K562 treated with DMSO at 1 percent for 24 hours (cell line): ENCODE results near the gene DNAJB14. TPM values are rescaled to one million over a fixed set of nuclear protein-coding genes. Genes with fewer than 3 reads are reported as not detected.

ENCODE experiments used
- total RNA-seq: library from RNA; unstranded; fragments of 300-600 nt; gene quantifications from 2 replicates; pipeline ENCODE4 v1.2.3, GENCODE V29; 2022; ENCODE audit warnings: low read depth; ENCODE audit not compliant: insufficient read depth

The DNAJB14 gene
- total RNA-seq = 41.9 and 43.2 TPM in 2 replicates

GRCh38 chr4:99946356-99947189, at the start of gene DNAJB14:
Gene DNAJB14 (minus strand): TSS chr4:99946618. CDS start chr4:99946571, 47 bp downstream.

GRCh38 chr4:99949999-99950912, 3.8 kb upstream of the DNAJB14 start, which contains the start of gene H2AZ1:
Gene H2AZ1 (minus strand): TSS chr4:99950275. CDS start chr4:99950170, 105 bp downstream.

GRCh38 chr4:99894161-99894997, 52.0 kb downstream of the DNAJB14 start, which contains the start of gene LAMTOR3:
Gene LAMTOR3 (minus strand): TSS chr4:99894427. CDS start chr4:99893963, 464 bp downstream.

Other genes starting within 250 kb of the DNAJB14 start
- gene DAPP1, start 129.8 kb downstream of the DNAJB14 start, total RNA-seq = 3.0 and 4.8 TPM in 2 replicates
- 23.0 and 25.1 TPM in 2 replicates for gene LAMTOR3, start 52.2 kb downstream of the DNAJB14 start, total RNA-seq
- 1,146 and 1,268 TPM in 2 replicates for gene H2AZ1, start 3.7 kb upstream of the DNAJB14 start, total RNA-seq
- not detected in 2 replicates for gene DDIT4L, start 243.8 kb upstream of the DNAJB14 start, total RNA-seq